GM12878 (cell line): ENCODE results near the gene MVB12B.

Experiments
- CBX5 ChIP-seq: sonication (generic); IDR thresholded peaks from 2 replicates; pipeline ENCODE4 v1.6.1; 2016; ENCODE audit warnings: low read depth, moderate library complexity, mild to moderate bottlenecking, inconsistent platforms
- CREB1 ChIP-seq: IDR thresholded peaks from 2 replicates; pipeline ENCODE4 v1.6.1; 2012; ENCODE audit warnings: low read depth, mild to moderate bottlenecking, inconsistent platforms
- ETV6 ChIP-seq, 2 experiments: fragments of 450-650 bp in 1 of 2; IDR thresholded peaks in 1 of 2; conservative IDR thresholded peaks in 1 of 2; 2 replicates each; pipeline ENCODE4 v1.6.1; 2014; ENCODE audit warnings: antibody characterized with exemption in 1 of 2, borderline replicate concordance in 1 of 2, low read depth in 1 of 2, mild to moderate bottlenecking in 1 of 2, moderate library complexity in 1 of 2
- MYC ChIP-seq: IDR thresholded peaks from 2 replicates; pipeline ENCODE4 v1.6.1; 2011; ENCODE audit warnings: mild to moderate bottlenecking, low read length, moderate library complexity, inconsistent platforms; ENCODE audit not compliant: insufficient read depth, insufficient replicate concordance, insufficient read length, severe bottlenecking
- POLR2A ChIP-seq: IDR thresholded peaks from 2 replicates; pipeline ENCODE4 v1.6.1; 2011; ENCODE audit warnings: low read depth, mild to moderate bottlenecking, low read length
- SMAD1 ChIP-seq: fragments of 450-650 bp; IDR thresholded peaks from 2 replicates; pipeline ENCODE4 v1.6.1; 2018; ENCODE audit warnings: mild to moderate bottlenecking, low read depth; ENCODE audit not compliant: partially characterized antibody
- TAF1 ChIP-seq: IDR thresholded peaks from 2 replicates; pipeline ENCODE4 v1.6.1; 2011; ENCODE audit warnings: mild to moderate bottlenecking, low read depth, low read length, borderline replicate concordance
- YBX1 ChIP-seq: fragments of 450-650 bp; IDR thresholded peaks from 2 replicates; pipeline ENCODE4 v1.6.1; 2016; ENCODE audit warnings: antibody characterized with exemption
- TF ChIP-seq, protein P1 (sequence below), 3 experiments: IDR thresholded peaks in 2 of 3; conservative IDR thresholded peaks in 1 of 3; 2 replicates each; pipeline ENCODE4 v1.5.1; 2011; ENCODE audit warnings: low read depth in 3 of 3, low read length in 3 of 3, mild to moderate bottlenecking in 3 of 3, control low read depth in 2 of 3, moderate library complexity in 2 of 3, inconsistent platforms in 1 of 3, mixed read lengths in 1 of 3; ENCODE audit not compliant: control insufficient read depth in 2 of 3, insufficient read depth in 1 of 3; ENCODE audit errors: extremely low read depth in 1 of 3
- TF ChIP-seq, protein P2 (sequence below): fragments of 450-650 bp; IDR thresholded peaks from 2 replicates; pipeline ENCODE4 v1.6.1; 2017; ENCODE audit warnings: mild to moderate bottlenecking, low read depth, inconsistent platforms; ENCODE audit not compliant: poor library complexity, severe bottlenecking

DNA sequence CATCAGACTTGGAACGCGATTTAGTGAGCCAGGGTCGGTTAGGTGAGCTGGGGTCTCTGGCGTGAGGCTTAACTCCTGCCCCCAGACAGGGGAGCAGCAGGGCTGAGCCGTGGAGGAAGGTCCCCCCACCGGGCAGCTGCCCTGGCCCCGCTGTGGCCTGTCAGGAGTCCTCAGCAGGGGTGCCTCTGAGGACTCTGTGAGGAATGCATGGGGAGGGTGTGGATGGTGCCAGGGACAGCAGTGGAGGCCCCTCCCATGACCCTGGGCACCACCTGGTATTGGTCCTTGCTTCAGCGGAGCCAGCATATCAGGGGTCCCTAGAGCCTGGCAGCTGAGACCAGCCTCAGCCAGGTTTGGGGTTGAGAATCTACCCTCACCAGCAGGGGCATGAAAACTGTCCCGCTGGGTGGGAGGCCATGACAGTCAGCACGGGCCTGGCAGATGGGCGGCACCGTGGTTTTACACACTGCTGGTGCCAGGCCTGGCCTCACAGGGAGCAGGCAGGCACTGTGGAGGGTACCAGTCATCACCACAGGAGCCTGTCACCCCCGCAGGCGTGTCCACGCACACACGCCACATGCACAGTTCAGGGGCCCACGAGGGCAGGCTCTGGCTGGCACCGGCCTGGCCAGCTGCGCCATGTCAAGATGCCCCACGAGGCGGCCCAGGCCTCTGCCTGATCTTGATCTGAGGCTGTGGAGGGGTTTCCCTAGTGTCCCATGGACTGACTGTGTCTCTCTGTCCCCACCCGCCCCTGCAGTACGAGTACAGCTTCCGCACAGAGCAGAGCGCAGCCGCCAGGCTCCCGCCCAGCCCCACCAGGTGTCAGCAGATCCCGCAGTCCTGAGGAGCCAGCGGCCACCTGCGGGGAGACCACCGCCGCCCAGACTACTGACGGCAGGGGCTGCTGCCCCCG is 176.0 kb downstream of the MVB12B start:
- TF ChIP-seq, protein P1, sequence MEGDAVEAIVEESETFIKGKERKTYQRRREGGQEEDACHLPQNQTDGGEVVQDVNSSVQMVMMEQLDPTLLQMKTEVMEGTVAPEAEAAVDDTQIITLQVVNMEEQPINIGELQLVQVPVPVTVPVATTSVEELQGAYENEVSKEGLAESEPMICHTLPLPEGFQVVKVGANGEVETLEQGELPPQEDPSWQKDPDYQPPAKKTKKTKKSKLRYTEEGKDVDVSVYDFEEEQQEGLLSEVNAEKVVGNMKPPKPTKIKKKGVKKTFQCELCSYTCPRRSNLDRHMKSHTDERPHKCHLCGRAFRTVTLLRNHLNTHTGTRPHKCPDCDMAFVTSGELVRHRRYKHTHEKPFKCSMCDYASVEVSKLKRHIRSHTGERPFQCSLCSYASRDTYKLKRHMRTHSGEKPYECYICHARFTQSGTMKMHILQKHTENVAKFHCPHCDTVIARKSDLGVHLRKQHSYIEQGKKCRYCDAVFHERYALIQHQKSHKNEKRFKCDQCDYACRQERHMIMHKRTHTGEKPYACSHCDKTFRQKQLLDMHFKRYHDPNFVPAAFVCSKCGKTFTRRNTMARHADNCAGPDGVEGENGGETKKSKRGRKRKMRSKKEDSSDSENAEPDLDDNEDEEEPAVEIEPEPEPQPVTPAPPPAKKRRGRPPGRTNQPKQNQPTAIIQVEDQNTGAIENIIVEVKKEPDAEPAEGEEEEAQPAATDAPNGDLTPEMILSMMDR (IDR thresholded peaks at IDR 0.05 in 2 of 3, conservative IDR thresholded peaks at IDR 0.05 in 1 of 3; ENCODE audit: control insufficient read depth in 2 of 3, extremely low read depth in 1 of 3, insufficient read depth in 1 of 3, low read depth in 3 of 3, low read length in 3 of 3), result no peak
- TF ChIP-seq, protein P2, sequence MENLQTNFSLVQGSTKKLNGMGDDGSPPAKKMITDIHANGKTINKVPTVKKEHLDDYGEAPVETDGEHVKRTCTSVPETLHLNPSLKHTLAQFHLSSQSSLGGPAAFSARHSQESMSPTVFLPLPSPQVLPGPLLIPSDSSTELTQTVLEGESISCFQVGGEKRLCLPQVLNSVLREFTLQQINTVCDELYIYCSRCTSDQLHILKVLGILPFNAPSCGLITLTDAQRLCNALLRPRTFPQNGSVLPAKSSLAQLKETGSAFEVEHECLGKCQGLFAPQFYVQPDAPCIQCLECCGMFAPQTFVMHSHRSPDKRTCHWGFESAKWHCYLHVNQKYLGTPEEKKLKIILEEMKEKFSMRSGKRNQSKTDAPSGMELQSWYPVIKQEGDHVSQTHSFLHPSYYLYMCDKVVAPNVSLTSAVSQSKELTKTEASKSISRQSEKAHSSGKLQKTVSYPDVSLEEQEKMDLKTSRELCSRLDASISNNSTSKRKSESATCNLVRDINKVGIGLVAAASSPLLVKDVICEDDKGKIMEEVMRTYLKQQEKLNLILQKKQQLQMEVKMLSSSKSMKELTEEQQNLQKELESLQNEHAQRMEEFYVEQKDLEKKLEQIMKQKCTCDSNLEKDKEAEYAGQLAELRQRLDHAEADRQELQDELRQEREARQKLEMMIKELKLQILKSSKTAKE, result no peak
- no peak for TF ChIP-seq TAF1
- TF ChIP-seq MYC, result no peak
- TF ChIP-seq YBX1, result no peak
- TF ChIP-seq SMAD1, result no peak
- TF ChIP-seq POLR2A, result no peak
- no peak for TF ChIP-seq ETV6 (conservative IDR thresholded peaks at IDR 0.05 in 1 of 2, IDR thresholded peaks at IDR 0.05 in 1 of 2; ENCODE audit: borderline replicate concordance in 1 of 2, low read depth in 1 of 2)
- no peak for TF ChIP-seq CBX5
- no peak for TF ChIP-seq CREB1
